Peyer's patch (tissue), 4 donors: ENCODE data around the gene RPL18. TPM values are rescaled to one million over a fixed set of nuclear protein-coding genes. Genes with fewer than 3 reads are reported as not detected.

Source experiments
- DNase-seq, 3 donors: peaks; one replicate each; pipeline ENCODE4 v3.0.0-alpha.2; 2017 to 2019
- H3K27ac ChIP-seq, 4 donors: fragments of 200-600 bp; sonication (generic); one replicate each; pipeline ENCODE4 v1.5.1; 2016 to 2019
- H3K27me3 ChIP-seq, 2 donors: fragments of 200-600 bp; sonication (generic); one replicate each; pipeline ENCODE4 v1.5.1; 2019
- H3K36me3 ChIP-seq, 3 donors: fragments of 200-600 bp; sonication (generic); one replicate each; pipeline ENCODE4 v1.5.1; 2016 to 2019
- H3K4me1 ChIP-seq, 4 donors: fragments of 200-600 bp; sonication (generic); one replicate each; pipeline ENCODE4 v1.5.1; 2016 to 2019
- H3K4me3 ChIP-seq, 4 donors: fragments of 200-600 bp; sonication (generic); 1 replicate in 3 of 4; 2 replicates in 1 of 4; pipeline ENCODE4 v1.5.1; 2016 to 2019; ENCODE audit warnings: mild to moderate bottlenecking in 1 of 4
- H3K9me3 ChIP-seq, 4 donors: fragments of 200-600 bp; sonication (generic); one replicate each; pipeline ENCODE4 v1.5.1; 2016 to 2019; ENCODE audit warnings: mild to moderate bottlenecking in 1 of 4
- POLR2A ChIP-seq, 2 donors: fragments of 450-650 bp; IDR thresholded peaks; one replicate each; pipeline ENCODE4 v1.5.1; 2017; ENCODE audit warnings: antibody characterized with exemption in 2 of 2, mild to moderate bottlenecking in 2 of 2, moderate library complexity in 2 of 2
- total RNA-seq, 4 donors: library from RNA; depleted of rRNA; stranded (reverse); fragments of >200 nt; gene quantifications; one replicate each; pipeline ENCODE4 v1.1.0, GENCODE V29; 2016
- TF ChIP-seq, protein P1 (sequence below), 6 experiments: fragments of 450-650 bp in 4 of 6; fragments of 200-600 bp in 2 of 6; sonication (generic) in 1 of 6; IDR thresholded peaks; one replicate each; pipeline ENCODE4 v1.5.1; 2017 to 2019; ENCODE audit warnings: antibody characterized with exemption in 6 of 6, mild to moderate bottlenecking in 3 of 6, moderate library complexity in 1 of 6

Gene RPL18
- total RNA-seq, 4 donors from 2014 or later: 1,077 to 1,595 (median 1,505) TPM

DNA sequence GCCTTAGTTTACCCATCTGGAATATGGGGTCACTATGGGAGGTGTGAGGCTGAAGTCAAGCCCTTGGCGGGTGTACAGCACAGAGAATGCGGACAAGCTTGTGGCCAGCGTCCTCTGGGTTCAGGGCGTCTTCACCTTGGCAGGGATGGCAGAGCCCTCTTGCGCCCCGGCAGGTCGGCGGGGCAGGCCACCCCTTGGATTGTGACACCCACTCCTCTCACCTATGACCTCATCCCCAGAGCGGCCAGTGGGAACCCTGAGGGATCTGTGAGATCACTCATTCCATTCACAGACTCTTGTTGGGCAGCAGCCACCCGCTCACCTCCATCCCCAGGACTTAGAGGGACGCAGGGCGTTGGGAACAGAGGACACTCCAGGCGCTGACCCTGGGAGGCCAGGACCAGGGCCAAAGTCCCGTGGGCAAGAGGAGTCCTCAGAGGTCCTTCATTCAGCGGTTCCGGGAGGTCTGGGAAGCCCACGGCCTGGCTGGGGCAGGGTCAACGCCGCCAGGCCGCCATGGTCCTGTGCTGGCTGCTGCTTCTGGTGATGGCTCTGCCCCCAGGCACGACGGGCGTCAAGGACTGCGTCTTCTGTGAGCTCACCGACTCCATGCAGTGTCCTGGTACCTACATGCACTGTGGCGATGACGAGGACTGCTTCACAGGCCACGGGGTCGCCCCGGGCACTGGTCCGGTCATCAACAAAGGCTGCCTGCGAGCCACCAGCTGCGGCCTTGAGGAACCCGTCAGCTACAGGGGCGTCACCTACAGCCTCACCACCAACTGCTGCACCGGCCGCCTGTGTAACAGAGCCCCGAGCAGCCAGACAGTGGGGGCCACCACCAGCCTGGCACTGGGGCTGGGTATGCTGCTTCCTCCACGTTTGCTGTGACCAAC, 12.3 kb downstream of the RPL18 start, which contains the start of gene SPACA4:
Gene SPACA4 (plus strand): TSS at position 280 of the 896 bp plus-strand sequence. CDS start 237 bp downstream, at position 517.
- no peaks in the 10 kb centered on the region for H3K9me3 ChIP-seq
- H3K4me1 ChIP-seq: peaks cover 0 to 4% (median 0%) of the 10 kb centered on the region in 4 donors
- TF ChIP-seq, protein P1, sequence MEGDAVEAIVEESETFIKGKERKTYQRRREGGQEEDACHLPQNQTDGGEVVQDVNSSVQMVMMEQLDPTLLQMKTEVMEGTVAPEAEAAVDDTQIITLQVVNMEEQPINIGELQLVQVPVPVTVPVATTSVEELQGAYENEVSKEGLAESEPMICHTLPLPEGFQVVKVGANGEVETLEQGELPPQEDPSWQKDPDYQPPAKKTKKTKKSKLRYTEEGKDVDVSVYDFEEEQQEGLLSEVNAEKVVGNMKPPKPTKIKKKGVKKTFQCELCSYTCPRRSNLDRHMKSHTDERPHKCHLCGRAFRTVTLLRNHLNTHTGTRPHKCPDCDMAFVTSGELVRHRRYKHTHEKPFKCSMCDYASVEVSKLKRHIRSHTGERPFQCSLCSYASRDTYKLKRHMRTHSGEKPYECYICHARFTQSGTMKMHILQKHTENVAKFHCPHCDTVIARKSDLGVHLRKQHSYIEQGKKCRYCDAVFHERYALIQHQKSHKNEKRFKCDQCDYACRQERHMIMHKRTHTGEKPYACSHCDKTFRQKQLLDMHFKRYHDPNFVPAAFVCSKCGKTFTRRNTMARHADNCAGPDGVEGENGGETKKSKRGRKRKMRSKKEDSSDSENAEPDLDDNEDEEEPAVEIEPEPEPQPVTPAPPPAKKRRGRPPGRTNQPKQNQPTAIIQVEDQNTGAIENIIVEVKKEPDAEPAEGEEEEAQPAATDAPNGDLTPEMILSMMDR (IDR thresholded peaks at IDR 0.05): no peak
- TF ChIP-seq POLR2A (IDR thresholded peaks at IDR 0.05): no peak
- H3K27me3 ChIP-seq: no peaks in the 10 kb centered on the region
- peaks cover 0 to 12% (median 0%) of the 10 kb centered on the region in 3 donors for H3K36me3 ChIP-seq
- no peak for DNase-seq
- H3K27ac ChIP-seq: no peak within 1 kb of the TSS
- H3K4me3 ChIP-seq: no peak within 1 kb of the TSS

GRCh38 chr19:48603850-48604249, 15.1 kb downstream of the RPL18 start:
- TF ChIP-seq POLR2A (IDR thresholded peaks at IDR 0.05): no peak
- TF ChIP-seq, protein P1 (IDR thresholded peaks at IDR 0.05): no peak
- Histone ChIP-seq H3K4me1 (peaks cover 0 to 4% (median 0%) of the 10 kb centered on the region in 4 donors), H3K36me3 (peaks cover 0 to 5% (median 0%) of the 10 kb centered on the region in 3 donors), H3K27ac (peak overlapping the region in 1 of 4 donors; percentile 35), H3K27me3 (no peaks in the 10 kb centered on the region), H3K9me3 (no peaks in the 10 kb centered on the region), H3K4me3 (no peak overlapping the region)
- no peak for DNase-seq

GRCh38 chr19:48603449-48603848, 15.5 kb downstream of the RPL18 start:
- Histone ChIP-seq H3K36me3 (peaks cover 0 to 5% (median 0%) of the 10 kb centered on the region in 3 donors), H3K27me3 (no peaks in the 10 kb centered on the region), H3K9me3 (no peaks in the 10 kb centered on the region), H3K27ac (peak overlapping the region in 1 of 4 donors; percentile 35), H3K4me3 (no peak overlapping the region), H3K4me1 (peaks cover 0 to 4% (median 0%) of the 10 kb centered on the region in 4 donors)
- no peak for TF ChIP-seq POLR2A (IDR thresholded peaks at IDR 0.05)
- TF ChIP-seq, protein P1 (IDR thresholded peaks at IDR 0.05): no peak
- no peak for DNase-seq

GRCh38 chr19:48603001-48603400, 16.0 kb downstream of the RPL18 start:
- no peak for DNase-seq
- Histone ChIP-seq H3K27ac (peak overlapping the region in 1 of 4 donors; percentile 34), H3K9me3 (no peaks in the 10 kb centered on the region), H3K4me1 (peaks cover 0 to 4% (median 0%) of the 10 kb centered on the region in 4 donors), H3K4me3 (no peak overlapping the region), H3K27me3 (no peaks in the 10 kb centered on the region), H3K36me3 (peaks cover 0 to 5% (median 0%) of the 10 kb centered on the region in 3 donors)
- no peak for TF ChIP-seq POLR2A (IDR thresholded peaks at IDR 0.05)
- TF ChIP-seq, protein P1 (IDR thresholded peaks at IDR 0.05): no peak

DNA sequence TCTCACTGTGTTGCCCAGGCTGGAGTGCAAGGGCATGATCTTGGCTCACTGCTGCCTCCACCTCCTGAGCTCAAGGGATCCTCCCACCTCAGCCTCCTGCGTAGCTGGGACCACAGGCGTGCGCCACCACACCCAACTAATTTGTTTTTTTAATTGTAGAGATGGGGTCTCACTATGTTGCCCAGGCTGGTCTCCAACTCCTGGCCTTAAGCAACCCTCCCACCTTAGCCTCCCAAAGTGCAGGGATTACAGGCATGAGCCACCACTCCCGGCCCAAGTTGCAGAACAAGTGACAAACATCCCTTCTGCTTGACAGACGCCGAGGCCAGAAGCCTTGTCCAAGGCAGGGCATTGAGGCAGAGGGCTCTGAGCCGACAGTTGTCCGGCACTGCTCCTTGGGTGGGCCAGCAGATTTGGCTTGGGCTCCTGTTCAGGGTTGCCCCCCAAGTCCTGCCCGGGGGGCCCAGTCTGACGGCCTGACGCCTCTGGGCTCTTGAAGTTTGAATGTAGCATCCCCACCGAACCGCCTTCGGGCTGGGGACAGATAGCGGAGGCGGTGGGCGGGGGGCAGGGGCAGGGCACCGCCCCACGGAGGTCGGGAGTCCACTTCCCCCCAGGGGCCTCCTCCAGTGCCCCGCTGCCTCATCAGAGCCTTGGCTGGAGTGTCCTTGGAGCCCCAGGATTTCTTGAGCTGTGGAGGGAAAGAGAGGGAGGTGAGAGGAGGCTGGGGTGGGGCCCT, 18.1 kb downstream of the RPL18 start:
- no peak overlapping the region for H3K27ac ChIP-seq
- H3K9me3 ChIP-seq: no peaks in the 10 kb centered on the region
- H3K27me3 ChIP-seq: no peaks in the 10 kb centered on the region
- TF ChIP-seq, protein P1 (IDR thresholded peaks at IDR 0.05): no peak
- TF ChIP-seq POLR2A (IDR thresholded peaks at IDR 0.05): no peak
- peaks cover 0 to 4% (median 0%) of the 10 kb centered on the region in 4 donors for H3K4me1 ChIP-seq
- H3K4me3 ChIP-seq: no peak overlapping the region
- H3K36me3 ChIP-seq: no peaks in the 10 kb centered on the region
- no peak for DNase-seq
